Astrocyte (in vitro differentiated cells and primary cell): Measurements from ENCODE around the gene PSD4. TPM values are rescaled to one million over a fixed set of nuclear protein-coding genes. Genes with fewer than 3 reads are reported as not detected.

Experiments
- DNase-seq: peaks from one replicate; pipeline ENCODE4 v3.0.0-alpha.2; 2010; ENCODE audit warnings: low read depth
- FAIRE-seq: peaks from 2 replicates; lab custom pipeline; 2011; peaks lifted over from hg19 to GRCh38; lab: Jason Lieb, UNC
- H2AFZ ChIP-seq: 2 replicates; pipeline ENCODE4 v1.6.0; 2012; ENCODE audit warnings: low read depth, low read length, inconsistent platforms
- H3K27ac ChIP-seq: 2 replicates; pipeline ENCODE4 v1.5.1; 2011; ENCODE audit warnings: low read depth, low read length, inconsistent platforms
- H3K27me3 ChIP-seq: 2 replicates; pipeline ENCODE4 v1.6.0; 2011; ENCODE audit warnings: low read length, inconsistent platforms; ENCODE audit not compliant: insufficient read depth
- H3K36me3 ChIP-seq: 2 replicates; pipeline ENCODE4 v1.5.1; 2011; ENCODE audit warnings: low read length, inconsistent platforms; ENCODE audit not compliant: insufficient read depth
- H3K4me1 ChIP-seq: 2 replicates; pipeline ENCODE4 v1.5.1; 2011; ENCODE audit warnings: low read length, inconsistent platforms; ENCODE audit not compliant: insufficient read depth
- H3K4me2 ChIP-seq: 2 replicates; pipeline ENCODE4 v1.6.0; 2012; ENCODE audit warnings: low read length, inconsistent platforms
- H3K4me3 ChIP-seq: 2 replicates; pipeline ENCODE4 v1.5.1; 2011; ENCODE audit warnings: low read depth, mild to moderate bottlenecking, low read length, inconsistent platforms; ENCODE audit not compliant: insufficient read depth
- H3K79me2 ChIP-seq: 2 replicates; pipeline ENCODE4 v1.6.0; 2012; ENCODE audit warnings: mild to moderate bottlenecking, low read length, inconsistent platforms; ENCODE audit not compliant: insufficient read depth
- H3K9ac ChIP-seq: 2 replicates; pipeline ENCODE4 v1.6.0; 2012; ENCODE audit warnings: mild to moderate bottlenecking, low read length, inconsistent platforms
- H3K9me3 ChIP-seq: 2 replicates; pipeline ENCODE4 v1.5.1; 2012; ENCODE audit warnings: low read depth, mild to moderate bottlenecking, low read length, inconsistent platforms; ENCODE audit not compliant: insufficient read depth
- H4K20me1 ChIP-seq: 2 replicates; pipeline ENCODE4 v1.6.0; 2012; ENCODE audit warnings: low read length, inconsistent platforms; ENCODE audit not compliant: insufficient read depth
- H3K27ac Mint-ChIP-seq: one replicate; pipeline ENCODE4 v1.8.0; 2021; ENCODE audit warnings: mild to moderate bottlenecking, mixed read lengths; ENCODE audit not compliant: unreplicated experiment
- H3K27me3 Mint-ChIP-seq: one replicate; pipeline ENCODE4 v1.8.0; 2021; ENCODE audit warnings: low read depth, mixed read lengths; ENCODE audit not compliant: unreplicated experiment
- H3K36me3 Mint-ChIP-seq: one replicate; pipeline ENCODE4 v1.8.0; 2021; ENCODE audit warnings: low read depth, mixed read lengths; ENCODE audit not compliant: unreplicated experiment
- H3K4me1 Mint-ChIP-seq: one replicate; pipeline ENCODE4 v1.8.0; 2021; ENCODE audit warnings: low read depth, mixed read lengths; ENCODE audit not compliant: unreplicated experiment
- H3K4me3 Mint-ChIP-seq: one replicate; pipeline ENCODE4 v1.8.0; 2021; ENCODE audit warnings: mild to moderate bottlenecking, moderate library complexity, mixed read lengths; ENCODE audit not compliant: unreplicated experiment
- H3K9me3 Mint-ChIP-seq: one replicate; pipeline ENCODE4 v1.8.0; 2021; ENCODE audit warnings: mild to moderate bottlenecking, mixed read lengths; ENCODE audit not compliant: unreplicated experiment
- CTCF ChIP-seq: IDR thresholded peaks from 2 replicates; pipeline ENCODE4 v1.5.1; 2011; ENCODE audit warnings: low read depth, mild to moderate bottlenecking, inconsistent platforms, low read length, moderate library complexity; ENCODE audit not compliant: insufficient read depth
- EZH2 ChIP-seq: IDR thresholded peaks from 2 replicates; pipeline ENCODE4 v1.6.1; 2012; ENCODE audit warnings: mild to moderate bottlenecking, low read length, inconsistent platforms; ENCODE audit not compliant: insufficient read depth
- total RNA-seq: library from RNA; stranded (reverse); gene quantifications from 2 replicates; pipeline ENCODE4 v1.2.1, GENCODE V29; 2021

Gene PSD4
- total RNA-seq, 1 donor from 2014 or later = 4.0 TPM

DNA sequence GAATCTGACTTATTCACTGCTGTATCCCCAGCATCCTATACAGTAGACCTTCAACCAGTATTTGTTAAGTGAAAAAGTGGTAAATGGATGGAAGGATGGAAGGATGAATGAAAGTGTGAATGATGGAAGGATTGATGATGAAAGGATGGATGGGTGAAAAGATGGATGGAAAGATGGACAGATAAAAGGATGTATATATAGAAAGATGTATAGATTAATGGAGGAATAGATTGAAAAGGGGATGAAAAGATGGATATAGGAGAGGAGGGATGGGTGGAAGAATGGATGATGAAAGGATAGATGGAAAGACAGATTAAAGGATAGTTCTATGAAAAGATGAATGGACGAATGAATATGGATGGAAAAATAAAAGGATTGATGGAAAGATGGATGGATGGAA, 50.0 kb downstream of the PSD4 start:
- DNase-seq (no peak), FAIRE-seq (no peak)
- H3K27ac ChIP-seq = no peak overlapping the region
- no peak overlapping the region for H3K4me2 ChIP-seq
- no peaks in the 10 kb centered on the region for H4K20me1 ChIP-seq
- H3K4me1 ChIP-seq = peaks cover 20% of the 10 kb centered on the region
- no peak overlapping the region for H3K4me3 Mint-ChIP-seq
- no peaks in the 10 kb centered on the region for H3K27me3 ChIP-seq
- H3K4me1 Mint-ChIP-seq = peaks cover 14% of the 10 kb centered on the region
- H3K36me3 Mint-ChIP-seq = no peaks in the 10 kb centered on the region
- no peak overlapping the region for H3K27ac Mint-ChIP-seq
- no peaks in the 10 kb centered on the region for H3K9me3 ChIP-seq
- H2AFZ ChIP-seq = no peak overlapping the region
- no peaks in the 10 kb centered on the region for H3K79me2 ChIP-seq
- H3K9me3 Mint-ChIP-seq = no peaks in the 10 kb centered on the region
- no peak for TF ChIP-seq EZH2
- TF ChIP-seq CTCF = no peak
- H3K9ac ChIP-seq = no peak overlapping the region
- no peaks in the 10 kb centered on the region for H3K27me3 Mint-ChIP-seq
- H3K36me3 ChIP-seq = no peaks in the 10 kb centered on the region
- H3K4me3 ChIP-seq = no peak overlapping the region

DNA sequence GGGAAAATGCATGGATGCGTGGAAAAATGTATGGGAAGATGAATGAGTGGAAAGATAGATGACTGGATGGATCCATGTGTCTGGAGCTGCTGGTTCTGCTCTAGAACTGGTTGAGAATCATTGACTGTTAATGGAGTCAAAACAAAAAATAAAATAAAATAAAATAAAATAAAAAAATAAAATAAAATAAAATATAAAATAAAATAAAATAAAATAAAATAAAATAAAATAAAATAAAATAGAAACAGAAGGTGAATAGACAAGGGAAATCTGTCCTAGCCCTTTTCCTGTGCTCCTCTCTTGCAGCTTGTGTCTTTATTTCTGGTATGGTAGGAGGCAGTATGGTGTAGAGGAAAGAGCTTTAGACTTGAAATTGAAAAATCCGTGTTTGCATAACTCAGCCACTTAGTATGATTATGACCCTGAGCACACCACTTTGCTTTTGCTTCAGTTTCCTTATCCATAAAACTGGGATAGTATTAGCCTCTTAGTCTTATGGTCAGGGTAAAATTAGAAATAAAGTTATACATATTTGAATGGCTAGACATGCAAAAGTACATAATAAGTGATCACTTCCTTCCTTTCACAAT, 51.0 kb downstream of the PSD4 start:
- Histone ChIP-seq H3K4me2 (no peak overlapping the region), H3K36me3 (no peaks in the 10 kb centered on the region), H3K79me2 (no peaks in the 10 kb centered on the region), H4K20me1 (no peaks in the 10 kb centered on the region), H2AFZ (no peak overlapping the region), H3K9me3 (no peaks in the 10 kb centered on the region), H3K27ac (peak overlapping the region; percentile 51), H3K4me3 (no peak overlapping the region), H3K9ac (no peak overlapping the region), H3K4me1 (peaks cover 17% of the 10 kb centered on the region), H3K27me3 (no peaks in the 10 kb centered on the region)
- Mint-ChIP-seq H3K27ac (no peak overlapping the region), H3K36me3 (no peaks in the 10 kb centered on the region), H3K4me3 (no peak overlapping the region), H3K27me3 (peaks cover 5% of the 10 kb centered on the region), H3K4me1 (peaks cover 14% of the 10 kb centered on the region), H3K9me3 (no peaks in the 10 kb centered on the region)
- FAIRE-seq (no peak), DNase-seq (no peak)
- no peak for TF ChIP-seq EZH2
- TF ChIP-seq CTCF = no peak
